ENCODE measurements around the gene ZC3H4.
"Not testable (repeated sequence)": the region's sequence is repeated elsewhere in the genome, so short reads cannot be mapped to it uniquely, and the experiment has no call there.

ZC3H4 gene

GRCh38 chr19:47142779-47143178 lies 29.2 kb upstream of the ZC3H4 start:
- H3K4me2 ChIP-seq (ENCODE audit: low read depth, low read length, poor library complexity, severe bottlenecking) = no peak overlapping the region
- TF ChIP-seq EZH2phosphoT487 (IDR thresholded peaks at IDR 0.05; ENCODE audit: borderline replicate concordance) = no peak
- TF ChIP-seq CTCF (conservative IDR thresholded peaks at IDR 0.05; ENCODE audit: low read length) = no peak
- H3K27me3 ChIP-seq (ENCODE audit: insufficient read depth, low read length, poor library complexity, severe bottlenecking) = no peaks in the 10 kb centered on the region
- H3K4me3 ChIP-seq (ENCODE audit: low read length, poor library complexity, severe bottlenecking) = no peak overlapping the region
- H3K9me3 ChIP-seq (ENCODE audit: insufficient read depth, low read depth, low read length) = no peaks in the 10 kb centered on the region
- peaks cover 87% of the 10 kb centered on the region for H3K79me2 ChIP-seq (ENCODE audit: insufficient read depth, low read length)
- H3K9ac ChIP-seq (ENCODE audit: low read depth, low read length, poor library complexity, severe bottlenecking) = no peak overlapping the region
- H3F3A ChIP-seq (ENCODE audit: low read depth) = peaks cover 6% of the 10 kb centered on the region; the same call in 1 of the 2 replicates
- H3K36me3 ChIP-seq (ENCODE audit: insufficient read depth, low read length) = peaks cover 71% of the 10 kb centered on the region
- no peak overlapping the region for H2AFZ ChIP-seq (ENCODE audit: low read length)
- no peaks in the 10 kb centered on the region for H3K4me1 ChIP-seq (ENCODE audit: insufficient read depth, low read length, poor library complexity, severe bottlenecking)
- peaks cover 72% of the 10 kb centered on the region for H4K20me1 ChIP-seq (ENCODE audit: insufficient read depth, low read length, poor library complexity, severe bottlenecking)
- H3K9me2 ChIP-seq (replicated peaks; ENCODE audit: low read depth, low read length) = no peaks in the 10 kb centered on the region

- Histone ChIP-seq H3K79me2 (ENCODE audit: insufficient read depth, low read length) (peaks cover 89% of the 10 kb centered on the region), H3F3A (ENCODE audit: low read depth) (peaks cover 6% of the 10 kb centered on the region; the same call in 1 of the 2 replicates), H3K27me3 (ENCODE audit: insufficient read depth, low read length, poor library complexity, severe bottlenecking) (no peaks in the 10 kb centered on the region), H3K9me3 (ENCODE audit: insufficient read depth, low read depth, low read length) (no peaks in the 10 kb centered on the region), H3K4me1 (ENCODE audit: insufficient read depth, low read length, poor library complexity, severe bottlenecking) (peaks cover 2% of the 10 kb centered on the region), H3K9me2 (replicated peaks; ENCODE audit: low read depth, low read length) (no peaks in the 10 kb centered on the region), H4K20me1 (ENCODE audit: insufficient read depth, low read length, poor library complexity, severe bottlenecking) (peaks cover 74% of the 10 kb centered on the region), H3K4me3 (ENCODE audit: low read length, poor library complexity, severe bottlenecking) (no peak overlapping the region), H3K9ac (ENCODE audit: low read depth, low read length, poor library complexity, severe bottlenecking) (no peak overlapping the region), H3K4me2 (ENCODE audit: low read depth, low read length, poor library complexity, severe bottlenecking) (no peak overlapping the region), H2AFZ (ENCODE audit: low read length) (no peak overlapping the region), H3K36me3 (ENCODE audit: insufficient read depth, low read length) (peaks cover 64% of the 10 kb centered on the region)
- TF ChIP-seq EZH2phosphoT487 (IDR thresholded peaks at IDR 0.05; ENCODE audit: borderline replicate concordance) (no peak), CTCF (conservative IDR thresholded peaks at IDR 0.05; ENCODE audit: low read length) (no peak)
Measured at GRCh38 chr19:47141695-47142094, 28.1 kb upstream of the ZC3H4 start.

- peaks cover 60% of the 10 kb centered on the region for H3K36me3 ChIP-seq (ENCODE audit: insufficient read depth, low read length)
- not testable (repeated sequence) for H3K4me3 ChIP-seq (ENCODE audit: low read length, poor library complexity, severe bottlenecking); H3K4me1 ChIP-seq (ENCODE audit: insufficient read depth, low read length, poor library complexity, severe bottlenecking); H3K9ac ChIP-seq (ENCODE audit: low read depth, low read length, poor library complexity, severe bottlenecking); H3K4me2 ChIP-seq (ENCODE audit: low read depth, low read length, poor library complexity, severe bottlenecking); H3F3A ChIP-seq (ENCODE audit: low read depth); H3K9me2 ChIP-seq (replicated peaks; ENCODE audit: low read depth, low read length); H2AFZ ChIP-seq (ENCODE audit: low read length); H3K27me3 ChIP-seq (ENCODE audit: insufficient read depth, low read length, poor library complexity, severe bottlenecking); H3K9me3 ChIP-seq (ENCODE audit: insufficient read depth, low read depth, low read length)
- peaks cover 75% of the 10 kb centered on the region for H4K20me1 ChIP-seq (ENCODE audit: insufficient read depth, low read length, poor library complexity, severe bottlenecking)
- peaks cover 89% of the 10 kb centered on the region for H3K79me2 ChIP-seq (ENCODE audit: insufficient read depth, low read length)
Measured at GRCh38 chr19:47141252-47141651, 27.7 kb upstream of the ZC3H4 start.

GRCh38 chr19:47135156-47135555 lies 21.6 kb upstream of the ZC3H4 start:
- Histone ChIP-seq H3K9ac (ENCODE audit: low read depth, low read length, poor library complexity, severe bottlenecking) (peak overlapping the region; percentile 97), H3K27me3 (ENCODE audit: insufficient read depth, low read length, poor library complexity, severe bottlenecking) (no peaks in the 10 kb centered on the region), H2AFZ (ENCODE audit: low read length) (no peak overlapping the region), H3K4me3 (ENCODE audit: low read length, poor library complexity, severe bottlenecking) (peak overlapping the region; percentile 96), H3K4me1 (ENCODE audit: insufficient read depth, low read length, poor library complexity, severe bottlenecking) (peaks cover 42% of the 10 kb centered on the region), H3K4me2 (ENCODE audit: low read depth, low read length, poor library complexity, severe bottlenecking) (peak overlapping the region; percentile 95), H3K79me2 (ENCODE audit: insufficient read depth, low read length) (peaks cover 94% of the 10 kb centered on the region), H4K20me1 (ENCODE audit: insufficient read depth, low read length, poor library complexity, severe bottlenecking) (peaks cover 78% of the 10 kb centered on the region), H3K9me2 (replicated peaks; ENCODE audit: low read depth, low read length) (no peaks in the 10 kb centered on the region), H3K9me3 (ENCODE audit: insufficient read depth, low read depth, low read length) (no peaks in the 10 kb centered on the region), H3K36me3 (ENCODE audit: insufficient read depth, low read length) (peaks cover 10% of the 10 kb centered on the region; the same call in 1 of the 2 replicates), H3F3A (ENCODE audit: low read depth) (no peaks in the 10 kb centered on the region)
- TF ChIP-seq EZH2phosphoT487 (IDR thresholded peaks at IDR 0.05; ENCODE audit: borderline replicate concordance) (no peak), CTCF (conservative IDR thresholded peaks at IDR 0.05; ENCODE audit: low read length) (no peak)

Measured in Loucy (cell line).